ENCODE measurements around the gene SIPA1. TPM values are rescaled to one million over a fixed set of nuclear protein-coding genes. Genes with fewer than 3 reads are reported as not detected.

Gene SIPA1
- total and polyA plus RNA-seq, 2 donors: 16.0 to 54.0 TPM

GRCh38 chr11:65612691-65613090 is 25.2 kb upstream of the SIPA1 start:
- Histone ChIP-seq H3K4me3 (ENCODE audit: low read depth, low read length) (peak overlapping the region; percentile 75), H3K4me1 (ENCODE audit: insufficient read depth) (peaks cover 1% of the 10 kb centered on the region)
- WGBS: 72% methylated on average over 7 of the region's 7 CpGs

GRCh38 chr11:65613091-65613928 is 24.6 kb upstream of the SIPA1 start:
- Histone ChIP-seq H3K36me3 (ENCODE audit: insufficient read depth) (peaks cover 1% of the 10 kb centered on the region), H3K4me3 (ENCODE audit: low read depth, low read length) (peak overlapping the region; percentile 75), H3K4me1 (ENCODE audit: insufficient read depth) (peaks cover 1% of the 10 kb centered on the region), H3K27ac (ENCODE audit: low read depth) (peak overlapping the region; percentile 93)
- no peak for DNase-seq (ENCODE audit: extremely low spot score)
- WGBS: 29% methylated on average over 43 of the region's 43 CpGs

More at GRCh38 chr11:65612691-65613090, 25.2 kb upstream of the SIPA1 start:
- Histone ChIP-seq H3K27ac (ENCODE audit: low read depth) (peak overlapping the region; percentile 24), H3K36me3 (ENCODE audit: insufficient read depth) (no peaks in the 10 kb centered on the region)
- no peak for DNase-seq (ENCODE audit: extremely low spot score)

- WGBS: under 1% methylated on average over 55 of the region's 55 CpGs
- peak; percentile 100 for DNase-seq (ENCODE audit: extremely low spot score)
- H3K4me1 ChIP-seq (ENCODE audit: insufficient read depth): peaks cover 1% of the 10 kb centered on the region
- peak within 1 kb of the TSS; percentile 88 for H3K4me3 ChIP-seq (ENCODE audit: low read depth, low read length)
- peak within 1 kb of the TSS; percentile 85 for H3K27ac ChIP-seq (ENCODE audit: low read depth)
- peaks cover 7% of the 10 kb centered on the region for H3K36me3 ChIP-seq (ENCODE audit: insufficient read depth)
Observed at GRCh38 chr11:65615229-65615949, 22.5 kb upstream of the SIPA1 start, which contains the start of gene PCNX3. Gene PCNX3 (plus strand): TSS chr11:65615776. CDS start chr11:65616312, 536 bp downstream.

DNA sequence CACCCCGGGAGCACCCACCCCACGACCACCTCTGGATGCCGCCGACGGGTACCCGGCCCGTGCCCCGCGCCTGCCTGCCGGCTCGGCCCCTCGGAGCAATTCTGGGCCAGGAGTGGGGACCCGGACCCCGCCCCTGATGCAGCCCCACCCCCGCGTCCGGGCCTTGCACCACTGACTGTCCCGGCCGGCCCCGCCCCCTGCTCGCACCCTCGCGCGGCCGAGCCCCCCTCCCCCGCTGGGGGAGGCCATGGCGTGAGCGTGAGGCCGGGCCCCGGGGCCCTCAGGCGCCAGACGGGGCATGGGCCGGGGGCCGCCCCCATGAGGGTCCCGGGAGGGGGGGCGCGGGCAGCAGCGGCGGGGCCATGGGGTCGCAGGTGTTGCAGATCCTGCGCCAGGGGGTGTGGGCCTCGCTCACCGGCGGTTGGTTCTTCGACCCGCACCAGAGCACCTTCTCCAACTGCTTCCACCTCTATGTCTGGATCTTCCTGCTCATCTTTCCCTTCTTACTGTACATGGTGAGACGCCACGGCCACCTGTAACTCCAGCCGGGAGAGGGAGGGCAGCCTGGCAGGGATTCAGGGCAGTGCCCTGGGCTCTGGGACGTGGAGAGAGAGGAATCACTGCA is 21.8 kb upstream of the SIPA1 start:
- Histone ChIP-seq H3K27ac (ENCODE audit: low read depth) (no peak overlapping the region), H3K4me1 (ENCODE audit: insufficient read depth) (peaks cover 1% of the 10 kb centered on the region), H3K36me3 (ENCODE audit: insufficient read depth) (peaks cover 7% of the 10 kb centered on the region), H3K4me3 (ENCODE audit: low read depth, low read length) (peak overlapping the region; percentile 88)
- WGBS: under 1% methylated on average over 50 of the region's 50 CpGs
- DNase-seq (ENCODE audit: extremely low spot score): no peak

- peaks cover 1% of the 10 kb centered on the region for H3K4me1 ChIP-seq (ENCODE audit: insufficient read depth)
- H3K36me3 ChIP-seq (ENCODE audit: insufficient read depth): peaks cover 7% of the 10 kb centered on the region
- H3K27ac ChIP-seq (ENCODE audit: low read depth): no peak overlapping the region
- 68% methylated on average over 10 of the region's 10 CpGs for WGBS
- H3K4me3 ChIP-seq (ENCODE audit: low read depth, low read length): peak overlapping the region; percentile 88
- no peak for DNase-seq (ENCODE audit: extremely low spot score)
Observed at GRCh38 chr11:65616575-65617001, 21.3 kb upstream of the SIPA1 start.

DNA sequence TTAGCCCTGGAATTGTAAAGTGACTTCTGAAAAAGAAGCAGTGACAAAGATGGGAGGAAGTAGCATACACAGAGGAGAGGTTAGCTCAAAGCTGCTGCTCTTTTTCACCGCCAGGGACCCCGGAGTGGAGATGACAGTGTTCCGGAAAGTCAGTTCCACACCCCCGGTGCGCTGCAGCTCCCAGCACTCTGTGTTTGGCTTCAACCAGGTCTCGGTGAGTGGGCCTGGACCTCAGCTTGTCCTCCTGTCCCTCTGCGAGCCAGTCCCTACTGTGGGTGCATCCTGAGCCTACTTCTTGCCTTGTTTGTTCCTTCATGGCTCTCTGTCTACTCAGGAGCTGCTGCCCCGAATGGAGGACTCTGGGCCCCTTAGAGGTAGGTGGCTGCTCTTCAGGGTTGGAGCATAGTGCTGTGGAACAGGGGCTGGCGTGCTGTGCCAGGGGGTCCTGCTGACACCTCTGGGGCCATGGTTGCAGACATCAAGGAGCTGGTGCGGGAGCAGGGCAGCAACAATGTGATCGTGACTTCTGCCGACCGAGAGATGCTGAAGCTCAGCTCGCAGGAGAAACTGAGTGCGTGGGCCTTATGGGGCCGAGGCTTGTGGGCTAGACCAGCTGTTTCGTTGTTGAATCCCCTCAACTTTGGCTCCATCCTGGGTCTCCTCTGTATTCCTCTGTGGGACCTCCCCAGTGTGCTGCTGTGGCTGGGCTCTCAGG is 20.6 kb upstream of the SIPA1 start:
- 86% methylated on average over 17 of the region's 17 CpGs for WGBS
- no peak overlapping the region for H3K27ac ChIP-seq (ENCODE audit: low read depth)
- peaks cover 1% of the 10 kb centered on the region for H3K4me1 ChIP-seq (ENCODE audit: insufficient read depth)
- no peak overlapping the region for H3K4me3 ChIP-seq (ENCODE audit: low read depth, low read length)
- DNase-seq (ENCODE audit: extremely low spot score): no peak
- peaks cover 7% of the 10 kb centered on the region for H3K36me3 ChIP-seq (ENCODE audit: insufficient read depth)

GRCh38 chr11:65617990-65618751 is 19.7 kb upstream of the SIPA1 start:
- no peak for DNase-seq (ENCODE audit: extremely low spot score)
- peaks cover 7% of the 10 kb centered on the region for H3K36me3 ChIP-seq (ENCODE audit: insufficient read depth)
- WGBS: 95% methylated on average over 33 of the region's 33 CpGs
- H3K4me3 ChIP-seq (ENCODE audit: low read depth, low read length): no peak overlapping the region
- H3K4me1 ChIP-seq (ENCODE audit: insufficient read depth): peaks cover 1% of the 10 kb centered on the region
- no peak overlapping the region for H3K27ac ChIP-seq (ENCODE audit: low read depth)

- WGBS: 90% methylated on average over 14 of the region's 14 CpGs
- H3K36me3 ChIP-seq (ENCODE audit: insufficient read depth): peaks cover 7% of the 10 kb centered on the region
- H3K27ac ChIP-seq (ENCODE audit: low read depth): no peak overlapping the region
Observed at GRCh38 chr11:65618763-65619162, 19.1 kb upstream of the SIPA1 start.

GRCh38 chr11:65619281-65619928 is 18.5 kb upstream of the SIPA1 start:
- Histone ChIP-seq H3K4me1 (ENCODE audit: insufficient read depth) (no peaks in the 10 kb centered on the region), H3K36me3 (ENCODE audit: insufficient read depth) (peaks cover 7% of the 10 kb centered on the region), H3K4me3 (ENCODE audit: low read depth, low read length) (no peak overlapping the region), H3K27ac (ENCODE audit: low read depth) (no peak overlapping the region)
- WGBS: 93% methylated on average over 29 of the region's 29 CpGs
- no peak for DNase-seq (ENCODE audit: extremely low spot score)

More at GRCh38 chr11:65618763-65619162, 19.1 kb upstream of the SIPA1 start:
- no peak overlapping the region for H3K4me3 ChIP-seq (ENCODE audit: low read depth, low read length)
- H3K4me1 ChIP-seq (ENCODE audit: insufficient read depth): no peaks in the 10 kb centered on the region
- DNase-seq (ENCODE audit: extremely low spot score): no peak

GRCh38 chr11:65620666-65621065 is 17.2 kb upstream of the SIPA1 start:
- H3K4me3 ChIP-seq (ENCODE audit: low read depth, low read length): no peak overlapping the region
- H3K27ac ChIP-seq (ENCODE audit: low read depth): no peak overlapping the region
- H3K4me1 ChIP-seq (ENCODE audit: insufficient read depth): no peaks in the 10 kb centered on the region
- peaks cover 7% of the 10 kb centered on the region for H3K36me3 ChIP-seq (ENCODE audit: insufficient read depth)
- WGBS: 92% methylated on average over 19 of the region's 19 CpGs
- no peak for DNase-seq (ENCODE audit: extremely low spot score)

DNA sequence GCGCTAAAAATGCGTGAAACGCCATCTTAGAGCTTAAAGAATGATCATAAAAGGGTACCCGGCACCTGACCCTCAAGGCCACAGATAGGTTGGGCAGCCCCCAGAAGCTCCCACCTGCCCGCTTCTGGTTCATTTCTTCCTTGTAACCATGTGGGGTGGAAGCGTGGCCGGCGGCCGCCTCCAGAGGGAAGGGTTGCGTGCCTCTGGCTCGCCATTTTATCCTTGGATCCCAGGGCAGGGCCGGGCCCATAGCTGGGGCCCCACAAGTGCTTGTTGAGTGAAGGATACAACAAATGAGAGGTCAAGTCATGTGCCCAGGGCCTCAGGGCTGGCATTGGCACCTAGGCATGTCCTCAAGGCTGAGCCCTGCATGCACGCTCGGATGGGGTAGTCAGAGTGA is 16.4 kb upstream of the SIPA1 start:
- Histone ChIP-seq H3K4me3 (ENCODE audit: low read depth, low read length) (no peak overlapping the region), H3K27ac (ENCODE audit: low read depth) (no peak overlapping the region), H3K4me1 (ENCODE audit: insufficient read depth) (no peaks in the 10 kb centered on the region), H3K36me3 (ENCODE audit: insufficient read depth) (peaks cover 7% of the 10 kb centered on the region)
- DNase-seq (ENCODE audit: extremely low spot score): no peak
- 96% methylated on average over 14 of the region's 14 CpGs for WGBS

DNA sequence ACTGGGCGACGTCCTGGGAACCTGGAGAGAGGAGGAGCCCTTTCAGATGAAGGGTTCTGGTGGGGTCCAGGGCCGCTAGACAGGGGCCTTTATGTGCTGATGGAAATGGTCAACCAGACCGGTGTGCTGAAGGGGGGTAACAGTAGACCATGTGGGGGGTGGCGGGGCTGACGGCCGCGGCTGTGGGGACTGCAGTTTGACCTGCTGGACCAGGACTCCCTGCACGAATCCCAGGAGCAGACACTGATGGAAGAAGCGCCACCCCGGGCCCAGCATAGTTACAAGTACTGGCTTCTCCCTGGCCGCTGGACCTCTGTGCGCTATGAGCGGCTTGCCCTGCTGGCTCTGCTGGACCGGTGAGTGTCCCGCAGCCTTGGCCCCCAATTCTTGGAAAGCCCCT is 15.9 kb upstream of the SIPA1 start:
- no peak overlapping the region for H3K27ac ChIP-seq (ENCODE audit: low read depth)
- H3K4me3 ChIP-seq (ENCODE audit: low read depth, low read length): no peak overlapping the region
- no peaks in the 10 kb centered on the region for H3K4me1 ChIP-seq (ENCODE audit: insufficient read depth)
- DNase-seq (ENCODE audit: extremely low spot score): no peak
- 94% methylated on average over 16 of the region's 16 CpGs for WGBS
- peaks cover 7% of the 10 kb centered on the region for H3K36me3 ChIP-seq (ENCODE audit: insufficient read depth)

Measured in urinary bladder (tissue), 4 donors.